Peyer's patch (tissue), 4 donors: ENCODE measurements around the gene NDUFV3. TPM values are rescaled to one million over a fixed set of nuclear protein-coding genes. Genes with fewer than 3 reads are reported as not detected.
"Not testable (repeated sequence)": the region's sequence is repeated elsewhere in the genome, so short reads cannot be mapped to it uniquely, and the experiment has no call there.

Experiments
- DNase-seq, 3 donors: peaks; one replicate each; pipeline ENCODE4 v3.0.0-alpha.2; 2017 to 2019
- H3K27ac ChIP-seq, 4 donors: fragments of 200-600 bp; sonication (generic); one replicate each; pipeline ENCODE4 v1.5.1; 2016 to 2019
- H3K27me3 ChIP-seq, 2 donors: fragments of 200-600 bp; sonication (generic); one replicate each; pipeline ENCODE4 v1.5.1; 2019
- H3K36me3 ChIP-seq, 3 donors: fragments of 200-600 bp; sonication (generic); one replicate each; pipeline ENCODE4 v1.5.1; 2016 to 2019
- H3K4me1 ChIP-seq, 4 donors: fragments of 200-600 bp; sonication (generic); one replicate each; pipeline ENCODE4 v1.5.1; 2016 to 2019
- H3K4me3 ChIP-seq, 4 donors: fragments of 200-600 bp; sonication (generic); 1 replicate in 3 of 4; 2 replicates in 1 of 4; pipeline ENCODE4 v1.5.1; 2016 to 2019; ENCODE audit warnings: mild to moderate bottlenecking in 1 of 4
- H3K9me3 ChIP-seq, 4 donors: fragments of 200-600 bp; sonication (generic); one replicate each; pipeline ENCODE4 v1.5.1; 2016 to 2019; ENCODE audit warnings: mild to moderate bottlenecking in 1 of 4
- POLR2A ChIP-seq, 2 donors: fragments of 450-650 bp; IDR thresholded peaks; one replicate each; pipeline ENCODE4 v1.5.1; 2017; ENCODE audit warnings: antibody characterized with exemption in 2 of 2, mild to moderate bottlenecking in 2 of 2, moderate library complexity in 2 of 2
- total RNA-seq, 4 donors: library from RNA; depleted of rRNA; stranded (reverse); fragments of >200 nt; gene quantifications; one replicate each; pipeline ENCODE4 v1.1.0, GENCODE V29; 2016
- TF ChIP-seq, protein P1 (sequence below), 6 experiments: fragments of 450-650 bp in 4 of 6; fragments of 200-600 bp in 2 of 6; sonication (generic) in 1 of 6; IDR thresholded peaks; one replicate each; pipeline ENCODE4 v1.5.1; 2017 to 2019; ENCODE audit warnings: antibody characterized with exemption in 6 of 6, mild to moderate bottlenecking in 3 of 6, moderate library complexity in 1 of 6

Gene NDUFV3
- total RNA-seq, 4 donors from 2014 or later, result 32.9 to 73.4 (median 54.9) TPM

GRCh38 chr21:42923553-42924432, 30.7 kb downstream of the NDUFV3 start:
- Histone ChIP-seq H3K27ac (no peak overlapping the region), H3K4me1 (peaks cover 0 to 7% (median 0%) of the 10 kb centered on the region in 4 donors), H3K36me3 (no peaks in the 10 kb centered on the region)

GRCh38 chr21:42924433-42924751, 31.3 kb downstream of the NDUFV3 start:
- no peak overlapping the region for H3K4me3 ChIP-seq
- H3K9me3 ChIP-seq, result no peaks in the 10 kb centered on the region
- DNase-seq, result no peak
- no peaks in the 10 kb centered on the region for H3K36me3 ChIP-seq
- H3K27me3 ChIP-seq, result no peaks in the 10 kb centered on the region
- no peak overlapping the region for H3K27ac ChIP-seq
- TF ChIP-seq POLR2A (IDR thresholded peaks at IDR 0.05), result no peak
- TF ChIP-seq, protein P1, sequence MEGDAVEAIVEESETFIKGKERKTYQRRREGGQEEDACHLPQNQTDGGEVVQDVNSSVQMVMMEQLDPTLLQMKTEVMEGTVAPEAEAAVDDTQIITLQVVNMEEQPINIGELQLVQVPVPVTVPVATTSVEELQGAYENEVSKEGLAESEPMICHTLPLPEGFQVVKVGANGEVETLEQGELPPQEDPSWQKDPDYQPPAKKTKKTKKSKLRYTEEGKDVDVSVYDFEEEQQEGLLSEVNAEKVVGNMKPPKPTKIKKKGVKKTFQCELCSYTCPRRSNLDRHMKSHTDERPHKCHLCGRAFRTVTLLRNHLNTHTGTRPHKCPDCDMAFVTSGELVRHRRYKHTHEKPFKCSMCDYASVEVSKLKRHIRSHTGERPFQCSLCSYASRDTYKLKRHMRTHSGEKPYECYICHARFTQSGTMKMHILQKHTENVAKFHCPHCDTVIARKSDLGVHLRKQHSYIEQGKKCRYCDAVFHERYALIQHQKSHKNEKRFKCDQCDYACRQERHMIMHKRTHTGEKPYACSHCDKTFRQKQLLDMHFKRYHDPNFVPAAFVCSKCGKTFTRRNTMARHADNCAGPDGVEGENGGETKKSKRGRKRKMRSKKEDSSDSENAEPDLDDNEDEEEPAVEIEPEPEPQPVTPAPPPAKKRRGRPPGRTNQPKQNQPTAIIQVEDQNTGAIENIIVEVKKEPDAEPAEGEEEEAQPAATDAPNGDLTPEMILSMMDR (IDR thresholded peaks at IDR 0.05), result no peak
- peaks cover 0 to 7% (median 0%) of the 10 kb centered on the region in 4 donors for H3K4me1 ChIP-seq

More at GRCh38 chr21:42923553-42924432, 30.7 kb downstream of the NDUFV3 start:
- Histone ChIP-seq H3K27me3 (no peaks in the 10 kb centered on the region), H3K4me3 (peak overlapping the region in 1 of 4 donors; percentile 21), H3K9me3 (no peaks in the 10 kb centered on the region)
- peak; percentile 55 to 87 (median 70) for DNase-seq
- TF ChIP-seq, protein P1 (IDR thresholded peaks at IDR 0.05), result peak; percentile 47 to 94 (median 88)
- no peak for TF ChIP-seq POLR2A (IDR thresholded peaks at IDR 0.05)

DNA sequence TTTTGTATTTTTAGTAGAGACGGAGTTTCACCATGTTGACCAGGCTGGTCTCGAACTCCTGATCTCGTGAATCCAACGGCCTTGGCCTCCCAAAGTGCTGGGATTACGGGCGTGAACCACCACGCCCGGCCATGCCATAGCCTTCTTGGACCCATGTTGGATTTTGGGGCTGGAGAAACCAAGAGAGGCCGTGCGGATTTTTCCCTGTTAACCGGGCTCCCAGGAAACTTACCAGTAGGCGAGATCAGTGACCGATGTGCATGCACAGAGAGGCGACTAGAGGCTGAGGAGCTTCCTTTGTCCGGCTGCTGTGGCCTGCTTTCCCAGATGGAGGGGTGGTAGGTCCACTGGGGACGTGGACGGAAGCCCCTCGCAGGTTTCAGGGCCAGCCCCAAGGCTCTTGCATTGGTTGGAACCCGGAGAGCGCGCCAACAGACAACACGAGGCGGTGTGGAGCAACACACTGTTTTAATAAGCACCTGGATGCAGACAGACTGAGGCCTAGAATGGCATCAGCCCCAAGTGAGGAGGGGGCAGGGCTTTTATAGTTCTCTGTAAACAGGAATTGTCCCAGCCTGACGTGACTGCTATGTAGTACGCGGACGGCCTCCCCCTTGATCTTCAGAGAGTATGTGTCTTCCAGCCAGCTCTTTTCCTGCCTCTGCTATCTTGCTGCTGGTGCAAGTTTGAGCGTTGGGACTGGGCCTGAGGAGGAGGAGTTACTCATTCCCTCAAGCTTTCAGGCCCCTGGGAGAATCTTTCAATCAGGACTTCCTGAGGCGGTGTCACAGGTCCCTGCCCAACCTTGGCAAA, 32.2 kb downstream of the NDUFV3 start, which contains the start of gene ERVH48-1:
TSS of gene ERVH48-1 (minus strand) at position 517 of the 813 bp plus-strand sequence. CDS start 6,624 bp downstream, outside the sequence.
- no peaks in the 10 kb centered on the region for H3K27me3 ChIP-seq
- no peak within 1 kb of the TSS for H3K27ac ChIP-seq
- H3K36me3 ChIP-seq, result no peaks in the 10 kb centered on the region
- no peak within 1 kb of the TSS for H3K4me3 ChIP-seq
- peaks cover 0 to 7% (median 0%) of the 10 kb centered on the region in 4 donors for H3K4me1 ChIP-seq
- TF ChIP-seq, protein P1 (IDR thresholded peaks at IDR 0.05), result no peak
- no peak for TF ChIP-seq POLR2A (IDR thresholded peaks at IDR 0.05)
- no peak for DNase-seq
- H3K9me3 ChIP-seq, result no peaks in the 10 kb centered on the region

DNA sequence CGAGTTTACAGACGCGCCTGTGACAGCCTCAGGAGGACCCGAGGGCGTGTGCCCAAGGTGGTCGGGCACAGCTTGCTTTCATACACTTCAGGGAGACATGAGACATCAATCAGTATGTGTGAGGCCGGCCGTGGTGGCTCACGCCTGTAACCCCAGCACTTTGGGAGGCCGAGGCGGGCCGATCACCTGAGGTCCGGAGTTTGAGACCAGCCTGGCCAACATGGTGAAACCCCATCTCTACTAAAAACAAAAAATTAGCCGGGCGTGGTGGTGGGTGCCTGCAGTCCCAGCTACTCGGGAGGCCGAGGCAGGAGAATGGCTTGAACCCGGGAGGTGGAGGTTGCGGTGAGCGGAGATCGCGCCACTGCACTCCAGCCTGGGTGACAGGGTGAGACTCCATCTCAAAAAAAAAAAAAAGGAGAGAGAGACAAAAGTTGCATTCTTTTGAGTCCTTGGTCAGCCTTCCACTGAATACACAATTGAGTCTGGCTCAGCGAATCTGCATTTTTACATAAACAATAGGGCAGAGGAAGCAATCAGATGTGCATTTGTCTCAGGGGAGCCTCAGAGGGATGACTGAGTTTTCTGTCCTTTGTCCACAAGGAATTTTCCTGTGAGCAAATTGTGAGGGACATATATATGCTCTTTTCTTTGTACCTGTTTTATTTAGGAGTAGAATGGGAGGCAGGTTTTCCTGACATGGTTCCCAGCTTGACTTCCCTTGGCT, 34.5 kb downstream of the NDUFV3 start:
- H3K27ac ChIP-seq, H3K27me3 ChIP-seq, H3K4me1 ChIP-seq, DNase-seq, H3K4me3 ChIP-seq, H3K9me3 ChIP-seq, H3K36me3 ChIP-seq: not testable (repeated sequence)

GRCh38 chr21:42929969-42930368, 36.9 kb downstream of the NDUFV3 start:
- no peak overlapping the region for H3K27ac ChIP-seq
- no peak for DNase-seq
- H3K27me3 ChIP-seq, result no peaks in the 10 kb centered on the region
- no peaks in the 10 kb centered on the region for H3K36me3 ChIP-seq
- H3K4me1 ChIP-seq, result no peaks in the 10 kb centered on the region
- H3K4me3 ChIP-seq, result no peak overlapping the region
- TF ChIP-seq, protein P1 (IDR thresholded peaks at IDR 0.05), result no peak
- no peak for TF ChIP-seq POLR2A (IDR thresholded peaks at IDR 0.05)
- H3K9me3 ChIP-seq, result no peaks in the 10 kb centered on the region
